Measurements from ENCODE around the gene GOLGA8N.

Gene GOLGA8N

GRCh38 chr15:32636410-32636809 is 43.2 kb downstream of the GOLGA8N start (continued):
- TF ChIP-seq POU6F1 (CRISPR knock-in tag; IDR thresholded peaks at IDR 0.05; ENCODE audit: borderline replicate concordance, low read depth), result no peak
- no peak for TF ChIP-seq RARB (CRISPR knock-in tag; IDR thresholded peaks at IDR 0.05)

- ATAC-seq, result no peak
Observed at GRCh38 chr15:32636908-32637567, 43.8 kb downstream of the GOLGA8N start.

GRCh38 chr15:32637704-32638103 is 44.4 kb downstream of the GOLGA8N start:
- no peak for ATAC-seq
- TF ChIP-seq ZNF8 (CRISPR knock-in tag; IDR thresholded peaks at IDR 0.05), result no peak
- no peak for TF ChIP-seq CSRNP3 (CRISPR knock-in tag; IDR thresholded peaks at IDR 0.05)
- no peak for TF ChIP-seq CREB5 (CRISPR knock-in tag; IDR thresholded peaks at IDR 0.05; ENCODE audit: low read depth)
- no peak for TF ChIP-seq RARB (CRISPR knock-in tag; IDR thresholded peaks at IDR 0.05)
- no peak for TF ChIP-seq PPARA (CRISPR knock-in tag; IDR thresholded peaks at IDR 0.05; ENCODE audit: borderline replicate concordance)
- TF ChIP-seq BACH2 (CRISPR knock-in tag; IDR thresholded peaks at IDR 0.05; ENCODE audit: borderline replicate concordance), result no peak
- no peak for TF ChIP-seq ARNTL (CRISPR knock-in tag; IDR thresholded peaks at IDR 0.05; ENCODE audit: borderline replicate concordance, low read depth)
- no peak for TF ChIP-seq POU6F1 (CRISPR knock-in tag; IDR thresholded peaks at IDR 0.05; ENCODE audit: borderline replicate concordance, low read depth)
- TF ChIP-seq SNAI2 (CRISPR knock-in tag; IDR thresholded peaks at IDR 0.05), result no peak

More at GRCh38 chr15:32636908-32637567, 43.8 kb downstream of the GOLGA8N start:
- TF ChIP-seq OSR1 (CRISPR knock-in tag; IDR thresholded peaks at IDR 0.05) (no peak), ZC3H10 (CRISPR knock-in tag; IDR thresholded peaks at IDR 0.05) (no peak), POU6F1 (CRISPR knock-in tag; IDR thresholded peaks at IDR 0.05; ENCODE audit: borderline replicate concordance, low read depth) (no peak), ZFP30 (CRISPR knock-in tag; IDR thresholded peaks at IDR 0.05) (no peak), ZNF565 (CRISPR knock-in tag; conservative IDR thresholded peaks at IDR 0.05; ENCODE audit: low read depth) (no peak), PPARA (CRISPR knock-in tag; IDR thresholded peaks at IDR 0.05; ENCODE audit: borderline replicate concordance) (no peak), PATZ1 (CRISPR knock-in tag; IDR thresholded peaks at IDR 0.05; ENCODE audit: borderline replicate concordance) (no peak), TSHZ2 (CRISPR knock-in tag; IDR thresholded peaks at IDR 0.05) (no peak), TOX (CRISPR knock-in tag; IDR thresholded peaks at IDR 0.05; ENCODE audit: borderline replicate concordance) (no peak), SNAI2 (CRISPR knock-in tag; IDR thresholded peaks at IDR 0.05) (no peak), ZNF8 (CRISPR knock-in tag; IDR thresholded peaks at IDR 0.05) (no peak)
